SK-N-MC (cell line): ENCODE data around the gene SCARB2.

Experiments used
- DNase-seq: peaks from one replicate; pipeline ENCODE4 v3.0.0-alpha.2; 2011; ENCODE audit warnings: low read depth, low spot score
- H3K27ac ChIP-seq: fragments of 200-600 bp; sonication (generic); 2 replicates; pipeline ENCODE4 v1.5.1; 2016; ENCODE audit warnings: mixed run types
- H3K36me3 ChIP-seq: fragments of 200-600 bp; sonication (generic); 2 replicates; pipeline ENCODE4 v1.6.1; 2017; ENCODE audit warnings: antibody characterized with exemption, low read length, mixed read lengths; ENCODE audit not compliant: insufficient read depth
- H3K4me3 ChIP-seq: fragments of 200-600 bp; sonication (generic); 2 replicates; pipeline ENCODE4 v1.5.1; 2016
- H3K9ac ChIP-seq: fragments of 200-600 bp; sonication (generic); 2 replicates; pipeline ENCODE4 v1.8.0; 2017; ENCODE audit warnings: mixed run types, mixed read lengths; ENCODE audit not compliant: insufficient read length
- H3K9me3 ChIP-seq: fragments of 200-600 bp; sonication (generic); 2 replicates; pipeline ENCODE4 v1.6.1; 2017; ENCODE audit warnings: low read depth, mild to moderate bottlenecking, antibody characterized with exemption, low read length, moderate library complexity, mixed read lengths
- EZH2 ChIP-seq: fragments of 200-600 bp; sonication (generic); IDR thresholded peaks from one replicate; pipeline ENCODE4 v1.6.1; 2017; ENCODE audit warnings: antibody characterized with exemption
- FOXP2 ChIP-seq: optimal IDR thresholded peaks from 2 replicates; pipeline ENCODE3; 2011; ENCODE audit warnings: mild to moderate bottlenecking, moderate library complexity; ENCODE audit not compliant: insufficient read depth; ENCODE audit errors: extremely low read length, control extremely low read depth
- POLR2AphosphoS5 ChIP-seq: IDR thresholded peaks from 2 replicates; pipeline ENCODE4 v1.6.1; 2012; ENCODE audit warnings: mild to moderate bottlenecking, low read depth, low read length, borderline replicate concordance

Gene SCARB2

GRCh38 chr4:76187152-76187551 is 26.5 kb downstream of the SCARB2 start:
- Histone ChIP-seq H3K4me3 (no peak overlapping the region), H3K9ac (no peak overlapping the region), H3K9me3 (no peaks in the 10 kb centered on the region), H3K27ac (no peak overlapping the region), H3K36me3 (peaks cover 11% of the 10 kb centered on the region)
- no peak for DNase-seq
- no peak for TF ChIP-seq FOXP2
- no peak for TF ChIP-seq EZH2
- no peak for TF ChIP-seq POLR2AphosphoS5

GRCh38 chr4:76182463-76182862 is 31.2 kb downstream of the SCARB2 start:
- no peak for DNase-seq
- no peak for TF ChIP-seq FOXP2
- no peak for TF ChIP-seq EZH2
- no peak for TF ChIP-seq POLR2AphosphoS5
- no peaks in the 10 kb centered on the region for H3K9me3 ChIP-seq
- no peaks in the 10 kb centered on the region for H3K36me3 ChIP-seq
- no peak overlapping the region for H3K4me3 ChIP-seq
- no peak overlapping the region for H3K9ac ChIP-seq
- no peak overlapping the region for H3K27ac ChIP-seq

- H3K9me3 ChIP-seq = no peaks in the 10 kb centered on the region
- TF ChIP-seq POLR2AphosphoS5 (no peak), EZH2 (no peak), FOXP2 (no peak)
- peaks cover under 1% of the 10 kb centered on the region; the same call in 1 of the 2 replicates for H3K36me3 ChIP-seq
- H3K27ac ChIP-seq = no peak overlapping the region
- H3K9ac ChIP-seq = no peak overlapping the region
- no peak overlapping the region for H3K4me3 ChIP-seq
- DNase-seq = peak; percentile 69
Measured at GRCh38 chr4:76179398-76180318, 34.0 kb downstream of the SCARB2 start.

GRCh38 chr4:76178296-76178695 is 35.3 kb downstream of the SCARB2 start:
- peaks cover 9% of the 10 kb centered on the region; the same call in 1 of the 2 replicates for H3K36me3 ChIP-seq
- no peaks in the 10 kb centered on the region for H3K9me3 ChIP-seq
- no peak for TF ChIP-seq FOXP2
- no peak for TF ChIP-seq POLR2AphosphoS5
- TF ChIP-seq EZH2 = no peak
- no peak for DNase-seq
- no peak overlapping the region for H3K27ac ChIP-seq
- H3K9ac ChIP-seq = no peak overlapping the region
- H3K4me3 ChIP-seq = no peak overlapping the region

- Histone ChIP-seq H3K9ac (no peak overlapping the region), H3K9me3 (no peaks in the 10 kb centered on the region), H3K4me3 (no peak overlapping the region), H3K27ac (no peak overlapping the region), H3K36me3 (peaks cover 9% of the 10 kb centered on the region; the same call in 1 of the 2 replicates)
- DNase-seq = no peak
- TF ChIP-seq FOXP2 (no peak), EZH2 (no peak), POLR2AphosphoS5 (no peak)
Measured at GRCh38 chr4:76177709-76178108, 35.9 kb downstream of the SCARB2 start.

GRCh38 chr4:76175336-76175735 is 38.3 kb downstream of the SCARB2 start:
- Histone ChIP-seq H3K9me3 (no peaks in the 10 kb centered on the region), H3K4me3 (no peak overlapping the region), H3K36me3 (peaks cover 9% of the 10 kb centered on the region; the same call in 1 of the 2 replicates), H3K9ac (no peak overlapping the region), H3K27ac (no peak overlapping the region)
- no peak for DNase-seq
- no peak for TF ChIP-seq POLR2AphosphoS5
- TF ChIP-seq FOXP2 = no peak
- TF ChIP-seq EZH2 = no peak

GRCh38 chr4:76174216-76174615 is 39.4 kb downstream of the SCARB2 start:
- no peak for DNase-seq
- H3K4me3 ChIP-seq = no peak overlapping the region
- peaks cover 14% of the 10 kb centered on the region for H3K36me3 ChIP-seq
- no peak overlapping the region for H3K27ac ChIP-seq
- H3K9ac ChIP-seq = no peak overlapping the region
- TF ChIP-seq FOXP2 = no peak
- no peak for TF ChIP-seq POLR2AphosphoS5
- no peak for TF ChIP-seq EZH2
- no peaks in the 10 kb centered on the region for H3K9me3 ChIP-seq

GRCh38 chr4:76168688-76169087 is 44.9 kb downstream of the SCARB2 start:
- no peak for DNase-seq
- Histone ChIP-seq H3K4me3 (no peak overlapping the region), H3K27ac (no peak overlapping the region), H3K9me3 (no peaks in the 10 kb centered on the region), H3K36me3 (peaks cover 21% of the 10 kb centered on the region), H3K9ac (no peak overlapping the region)
- TF ChIP-seq POLR2AphosphoS5 (no peak), EZH2 (no peak), FOXP2 (no peak)
